OCI-LY1 (cell line): ENCODE results near the gene PREB.
"Not testable (repeated sequence)": the region's sequence is repeated elsewhere in the genome, so short reads cannot be mapped to it uniquely, and the experiment has no call there.

Experiments
- H2AFZ ChIP-seq: fragments of 200-600 bp; sonication (generic), shearing (Covaris generic); 2 replicates; pipeline ENCODE4 v1.6.0; 2014; ENCODE audit warnings: antibody characterized with exemption, mild to moderate bottlenecking, low read length
- H3F3A ChIP-seq: fragments of 200-600 bp; sonication (generic), shearing (Covaris generic); 2 replicates; pipeline ENCODE4 v1.6.0; 2014; ENCODE audit warnings: mild to moderate bottlenecking, antibody characterized with exemption, low read length, moderate library complexity; ENCODE audit not compliant: insufficient read depth
- H3K27ac ChIP-seq: fragments of 200-600 bp; sonication (generic); 2 replicates; pipeline ENCODE4 v1.5.1; 2014; ENCODE audit warnings: low read length, mixed run types, mild to moderate bottlenecking, low read depth; ENCODE audit not compliant: poor library complexity, severe bottlenecking
- H3K27me3 ChIP-seq: fragments of 200-600 bp; sonication (generic); 2 replicates; pipeline ENCODE4 v1.6.0; 2014; ENCODE audit warnings: antibody characterized with exemption, mild to moderate bottlenecking, low read length, moderate library complexity; ENCODE audit not compliant: insufficient read depth
- H3K36me3 ChIP-seq: fragments of 200-600 bp; sonication (generic); 2 replicates; pipeline ENCODE4 v1.6.1; 2014; ENCODE audit warnings: mild to moderate bottlenecking, antibody characterized with exemption, low read length, moderate library complexity, mixed read lengths; ENCODE audit not compliant: insufficient read depth
- H3K4me1 ChIP-seq: fragments of 200-600 bp; sonication (generic); 2 replicates; pipeline ENCODE4 v1.5.1; 2014; ENCODE audit warnings: mild to moderate bottlenecking, low read length, moderate library complexity; ENCODE audit not compliant: insufficient read depth, severe bottlenecking
- H3K4me2 ChIP-seq: fragments of 200-600 bp; sonication (generic), shearing (Covaris generic); 2 replicates; pipeline ENCODE4 v1.6.1; 2014; ENCODE audit warnings: low read length
- H3K4me3 ChIP-seq: fragments of 200-600 bp; sonication (generic); 2 replicates; pipeline ENCODE4 v1.5.1; 2014; ENCODE audit warnings: low read length, low read depth, mild to moderate bottlenecking, mixed read lengths; ENCODE audit not compliant: poor library complexity, severe bottlenecking
- H3K79me2 ChIP-seq: fragments of 200-600 bp; shearing (Covaris generic); 2 replicates; pipeline ENCODE4 v1.6.1; 2016; ENCODE audit warnings: mixed run types, low read length, mixed read lengths; ENCODE audit not compliant: insufficient read depth
- H3K9ac ChIP-seq: fragments of 200-600 bp; sonication (generic), shearing (Covaris generic); 2 replicates; pipeline ENCODE4 v1.6.1; 2014; ENCODE audit warnings: mild to moderate bottlenecking, low read length, mixed read lengths
- H3K9me2 ChIP-seq: fragments of 200-600 bp; sonication (generic), shearing (Covaris generic); 2 replicates; pipeline ENCODE4 v1.6.1; 2014; ENCODE audit warnings: low read depth, mild to moderate bottlenecking, low read length, mixed read lengths
- H3K9me3 ChIP-seq: fragments of 200-600 bp; shearing (Covaris generic); 2 replicates; pipeline ENCODE4 v1.6.1; 2014; ENCODE audit warnings: low read length, mixed read lengths
- H4K20me1 ChIP-seq: fragments of 200-600 bp; sonication (generic), shearing (Covaris generic); 2 replicates; pipeline ENCODE4 v1.6.0; 2016; ENCODE audit warnings: mild to moderate bottlenecking, low read length; ENCODE audit not compliant: insufficient read depth
- EZH2 ChIP-seq: fragments of 200-600 bp; sonication (generic), shearing (Covaris generic); IDR thresholded peaks from 2 replicates; pipeline ENCODE4 v1.8.0; 2017; ENCODE audit warnings: borderline replicate concordance, mixed run types, mild to moderate bottlenecking, antibody characterized with exemption, low read length, moderate library complexity, mixed read lengths
- TF ChIP-seq, protein P1 (sequence below): fragments of 200-600 bp; sonication (generic), shearing (Covaris generic); IDR thresholded peaks from 2 replicates; pipeline ENCODE4 v1.5.1; 2017; ENCODE audit warnings: mild to moderate bottlenecking, antibody characterized with exemption, low read length, moderate library complexity, mixed read lengths

PREB gene

DNA sequence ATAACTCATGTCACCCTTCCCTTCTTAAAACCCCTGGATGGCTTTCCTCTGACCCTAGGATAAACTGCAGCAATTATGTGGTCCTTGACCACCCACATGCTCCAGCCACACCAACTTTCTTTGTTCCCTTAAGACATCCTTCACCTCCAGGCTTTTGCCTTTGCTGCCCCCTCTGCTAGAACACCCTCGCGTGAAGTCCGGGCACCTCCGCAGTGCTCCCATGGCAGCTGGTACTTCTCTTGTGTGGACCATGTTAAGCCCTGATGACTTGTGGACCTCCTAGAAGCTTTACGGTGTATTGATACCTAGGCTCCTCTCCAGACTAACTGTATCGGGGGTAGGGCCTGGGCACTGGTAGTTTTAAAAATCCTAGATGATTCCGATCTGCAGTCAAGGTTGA is 11.6 kb downstream of the PREB start:
- Histone ChIP-seq H3K4me1 (peaks cover 25% of the 10 kb centered on the region), H3K4me3 (peak overlapping the region; percentile 60), H3K79me2 (no peaks in the 10 kb centered on the region), H3K27me3 (no peaks in the 10 kb centered on the region), H3K9ac (no peak overlapping the region), H4K20me1 (no peaks in the 10 kb centered on the region), H3K27ac (no peak overlapping the region), H2AFZ (no peak overlapping the region), H3K4me2 (peak overlapping the region; percentile 67; the same call in 1 of the 2 replicates), H3K36me3 (no peaks in the 10 kb centered on the region), H3F3A (no peaks in the 10 kb centered on the region), H3K9me3 (no peaks in the 10 kb centered on the region), H3K9me2 (no peaks in the 10 kb centered on the region)
- TF ChIP-seq, protein P1, sequence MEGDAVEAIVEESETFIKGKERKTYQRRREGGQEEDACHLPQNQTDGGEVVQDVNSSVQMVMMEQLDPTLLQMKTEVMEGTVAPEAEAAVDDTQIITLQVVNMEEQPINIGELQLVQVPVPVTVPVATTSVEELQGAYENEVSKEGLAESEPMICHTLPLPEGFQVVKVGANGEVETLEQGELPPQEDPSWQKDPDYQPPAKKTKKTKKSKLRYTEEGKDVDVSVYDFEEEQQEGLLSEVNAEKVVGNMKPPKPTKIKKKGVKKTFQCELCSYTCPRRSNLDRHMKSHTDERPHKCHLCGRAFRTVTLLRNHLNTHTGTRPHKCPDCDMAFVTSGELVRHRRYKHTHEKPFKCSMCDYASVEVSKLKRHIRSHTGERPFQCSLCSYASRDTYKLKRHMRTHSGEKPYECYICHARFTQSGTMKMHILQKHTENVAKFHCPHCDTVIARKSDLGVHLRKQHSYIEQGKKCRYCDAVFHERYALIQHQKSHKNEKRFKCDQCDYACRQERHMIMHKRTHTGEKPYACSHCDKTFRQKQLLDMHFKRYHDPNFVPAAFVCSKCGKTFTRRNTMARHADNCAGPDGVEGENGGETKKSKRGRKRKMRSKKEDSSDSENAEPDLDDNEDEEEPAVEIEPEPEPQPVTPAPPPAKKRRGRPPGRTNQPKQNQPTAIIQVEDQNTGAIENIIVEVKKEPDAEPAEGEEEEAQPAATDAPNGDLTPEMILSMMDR: no peak
- TF ChIP-seq EZH2: no peak

DNA sequence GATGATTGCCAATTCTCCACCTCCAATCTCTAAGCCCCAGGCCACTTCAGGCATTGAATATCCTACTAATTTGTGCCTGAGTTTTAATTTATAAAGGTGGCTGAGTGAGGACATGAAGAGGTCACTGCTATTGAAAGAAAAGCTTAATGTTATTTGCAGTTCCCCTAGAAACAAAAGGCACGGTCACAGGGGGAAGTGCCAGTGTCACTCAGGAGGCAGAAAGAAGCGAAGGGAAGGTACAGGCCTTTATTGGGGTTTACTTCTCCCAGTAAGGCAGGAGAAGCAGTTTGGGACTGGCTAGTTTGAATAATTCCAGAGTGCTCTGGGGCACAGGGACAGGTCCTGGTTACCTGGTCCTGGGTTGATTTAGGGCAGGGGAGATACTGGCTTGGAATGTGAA is 12.5 kb downstream of the PREB start:
- Histone ChIP-seq H3K27me3 (no peaks in the 10 kb centered on the region), H2AFZ (no peak overlapping the region), H3K36me3 (no peaks in the 10 kb centered on the region), H3K4me3 (no peak overlapping the region), H3K9ac (no peak overlapping the region), H3K27ac (no peak overlapping the region), H3K4me2 (no peak overlapping the region), H3K4me1 (peaks cover 26% of the 10 kb centered on the region), H4K20me1 (no peaks in the 10 kb centered on the region), H3K9me2 (no peaks in the 10 kb centered on the region), H3K9me3 (no peaks in the 10 kb centered on the region), H3K79me2 (no peaks in the 10 kb centered on the region), H3F3A (no peaks in the 10 kb centered on the region)
- TF ChIP-seq, protein P1: no peak
- TF ChIP-seq EZH2: no peak

DNA sequence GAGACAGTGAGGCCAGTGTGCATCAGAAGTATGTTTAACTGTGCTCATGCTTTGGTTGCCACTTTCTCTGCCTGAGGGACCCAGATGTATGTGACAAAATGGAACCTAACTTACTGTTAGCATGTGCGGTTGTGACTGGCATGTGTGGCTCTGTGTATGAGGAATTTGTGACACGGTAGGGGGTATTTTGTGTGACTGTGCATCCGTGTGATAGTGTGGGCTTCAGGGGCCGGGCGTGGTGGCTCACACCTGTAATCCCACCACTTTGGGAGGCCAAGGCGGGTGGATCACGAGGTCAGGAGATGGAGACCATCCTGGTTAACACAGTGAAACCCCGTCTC is 15.1 kb downstream of the PREB start:
- not testable (repeated sequence) for H3F3A ChIP-seq, H2AFZ ChIP-seq, H3K27me3 ChIP-seq, H3K27ac ChIP-seq, H4K20me1 ChIP-seq, H3K79me2 ChIP-seq, H3K36me3 ChIP-seq, H3K9me3 ChIP-seq, H3K9me2 ChIP-seq
- Histone ChIP-seq H3K4me3 (peak overlapping the region; percentile 65), H3K9ac (peak overlapping the region; percentile 47; the same call in 1 of the 2 replicates), H3K4me2 (peak overlapping the region; percentile 74), H3K4me1 (peaks cover 25% of the 10 kb centered on the region)

DNA sequence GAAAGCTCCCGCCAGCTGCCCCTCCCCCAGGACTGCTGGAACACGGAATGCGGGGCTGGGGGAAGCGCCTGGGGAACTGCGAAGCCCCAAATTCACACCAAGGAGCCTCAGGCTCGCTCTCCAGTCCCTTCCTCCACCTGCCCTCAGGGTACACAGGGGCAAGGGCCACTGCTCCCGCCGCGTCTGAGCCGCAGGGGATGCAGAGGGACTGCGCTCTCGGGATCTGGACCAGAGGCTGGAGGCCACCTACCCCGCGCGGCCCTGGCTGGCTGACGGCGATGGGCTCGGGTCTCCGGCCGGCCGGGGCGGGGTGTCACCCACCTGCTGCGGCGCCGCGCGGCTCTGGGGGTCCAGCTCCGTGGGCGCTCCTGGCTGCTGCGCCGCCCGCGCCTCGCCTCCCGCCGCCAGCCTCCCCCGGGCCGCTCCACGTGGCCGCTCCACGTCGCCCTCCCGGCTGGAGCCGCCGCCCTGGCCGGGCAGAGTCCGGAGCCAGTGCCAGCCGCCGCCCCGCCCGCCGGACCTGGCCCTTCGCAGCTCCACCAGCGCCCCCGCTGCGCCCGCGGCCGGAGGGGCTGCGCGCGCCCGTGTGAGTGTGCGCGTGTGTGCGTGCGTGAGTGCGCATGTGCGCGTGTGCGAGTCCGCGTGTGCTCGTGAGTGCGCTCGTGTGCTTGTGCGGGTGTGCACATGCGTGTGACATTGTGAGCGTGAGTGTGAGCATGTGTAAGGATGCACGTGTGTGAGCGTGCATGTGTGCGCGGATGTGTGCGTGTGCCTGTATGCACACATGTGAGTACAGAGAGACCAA is 15.7 kb downstream of the PREB start, which contains the start of gene CGREF1:
Gene CGREF1 (minus strand): TSS at position 604 of the 805 bp plus-strand sequence. CDS start 14,762 bp downstream, outside the sequence.
- Histone ChIP-seq H3F3A (no peaks in the 10 kb centered on the region), H3K27ac (no peak within 1 kb of the TSS), H3K9ac (peak within 1 kb of the TSS; percentile 47; the same call in 1 of the 2 replicates)

More for the DNA sequence above, 15.7 kb downstream of the PREB start, which contains the start of gene CGREF1:
- Histone ChIP-seq H2AFZ (no peak within 1 kb of the TSS), H3K4me2 (peak within 1 kb of the TSS; percentile 74), H3K36me3 (no peaks in the 10 kb centered on the region), H3K9me3 (no peaks in the 10 kb centered on the region), H3K79me2 (no peaks in the 10 kb centered on the region), H3K9me2 (no peaks in the 10 kb centered on the region), H3K4me3 (peak within 1 kb of the TSS; percentile 65), H3K4me1 (peaks cover 19% of the 10 kb centered on the region), H4K20me1 (no peaks in the 10 kb centered on the region), H3K27me3 (no peaks in the 10 kb centered on the region)
- TF ChIP-seq EZH2: no peak
- TF ChIP-seq, protein P1: no peak
